Measurements from ENCODE around the gene SVBP. TPM values are rescaled to one million over a fixed set of nuclear protein-coding genes. Genes with fewer than 3 reads are reported as not detected.
"Not testable (repeated sequence)": the region's sequence is repeated elsewhere in the genome, so short reads cannot be mapped to it uniquely, and the experiment has no call there.

The SVBP gene, protein sequence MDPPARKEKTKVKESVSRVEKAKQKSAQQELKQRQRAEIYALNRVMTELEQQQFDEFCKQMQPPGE
- total RNA-seq (10 to 100 TPM; 20.4 to 23.5 TPM), polyA plus RNA-seq (10 to 100 TPM; 38.6 to 48.0 TPM)

- no peaks in the 10 kb centered on the region for H3K27me3 ChIP-seq (ENCODE audit: insufficient read depth, low read length)
- H3K4me1 ChIP-seq (ENCODE audit: insufficient read depth, low read length), result peaks cover 17% of the 10 kb centered on the region
- H3K4me1 Mint-ChIP-seq, result peaks cover 19 to 32% (median 27%) of the 10 kb centered on the region in 4 donors
- POLR2A ChIA-PET (ENCODE audit: partially characterized antibody), result interaction anchor here (0.7 to 4.3 kb wide), 16 partner anchors 9 to 355 kb away, joined by 3 to 66 read pairs (median 4); partner anchors contain the start of genes C1orf50, CFAP57, EBNA1BP2 and P3H1
- peak within 1 kb of the TSS; percentile 87 for H3K27ac ChIP-seq (ENCODE audit: low read depth, low read length)
- H3K27ac Mint-ChIP-seq, result peak within 1 kb of the TSS; percentile 86 to 96 (median 94)
- intact Hi-C loops (cut with micrococcal nuclease), result loop anchor here (1.0 to 10.0 kb wide), 7 partner anchors 29 to 482 kb away; partner anchors contain the start of genes C1orf50, CFAP57, EBNA1BP2 and FOXJ3
- no peaks in the 10 kb centered on the region for H3K9me3 Mint-ChIP-seq
- peak; percentile 88 to 97 (median 92) for DNase-seq
- no peaks in the 10 kb centered on the region for H3K9me3 ChIP-seq (ENCODE audit: control insufficient read depth in 1 of 2, low read length in 2 of 2)
- H3K36me3 ChIP-seq (ENCODE audit: insufficient read depth, low read length), result no peaks in the 10 kb centered on the region
- CTCF ChIA-PET (ENCODE audit: partially characterized antibody), result interaction anchor here (0.9 to 2.6 kb wide), 4 partner anchors 29 to 50 kb away, joined by 3 to 18 read pairs (median 6); partner anchors contain the start of genes C1orf50, P3H1 and ZNF691
- no peaks in the 10 kb centered on the region for H3K27me3 Mint-ChIP-seq
- peaks cover 3 to 13% of the 10 kb centered on the region in 2 donors for H3K36me3 Mint-ChIP-seq
- H3K4me3 ChIP-seq (ENCODE audit: low read length in 2 of 2), result peak within 1 kb of the TSS; percentile 43 to 74
- H3K4me3 Mint-ChIP-seq, result peak within 1 kb of the TSS; percentile 82 to 93 (median 86)
These were observed at the start of gene SVBP, which contains the start of gene ERMAP for GRCh38 chr1:42816585-42817439. SVBP (minus strand) TSS chr1:42817397; CDS start chr1:42816544, 853 bp downstream. ERMAP (plus strand) TSS chr1:42817122; CDS start chr1:42830449, 13,327 bp downstream.

DNA sequence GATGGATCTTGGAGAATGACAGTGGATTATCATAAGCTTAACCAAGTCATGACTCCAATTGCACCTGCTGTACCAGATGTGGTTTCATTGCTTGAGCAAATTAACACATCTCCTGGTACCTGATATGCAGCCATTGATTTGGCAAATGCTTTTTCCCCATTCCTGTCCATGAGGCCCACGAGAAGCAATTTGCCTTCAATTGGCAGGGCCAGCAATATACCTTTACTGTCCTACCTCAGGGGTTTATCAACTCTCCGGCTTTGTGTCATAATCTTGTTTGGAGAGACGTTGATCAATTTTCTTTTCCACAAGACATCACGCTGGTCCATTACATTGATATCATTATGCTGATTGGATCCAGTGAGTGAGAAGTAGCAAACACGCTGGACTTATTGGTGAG lies 49.4 kb upstream of the SVBP start:
- intact Hi-C loops (cut with micrococcal nuclease), result no loop called here
- CTCF ChIA-PET (ENCODE audit: partially characterized antibody), result no interaction called here
- peaks cover 0 to 2% (median 0%) of the 10 kb centered on the region in 4 donors for H3K4me1 Mint-ChIP-seq

DNA sequence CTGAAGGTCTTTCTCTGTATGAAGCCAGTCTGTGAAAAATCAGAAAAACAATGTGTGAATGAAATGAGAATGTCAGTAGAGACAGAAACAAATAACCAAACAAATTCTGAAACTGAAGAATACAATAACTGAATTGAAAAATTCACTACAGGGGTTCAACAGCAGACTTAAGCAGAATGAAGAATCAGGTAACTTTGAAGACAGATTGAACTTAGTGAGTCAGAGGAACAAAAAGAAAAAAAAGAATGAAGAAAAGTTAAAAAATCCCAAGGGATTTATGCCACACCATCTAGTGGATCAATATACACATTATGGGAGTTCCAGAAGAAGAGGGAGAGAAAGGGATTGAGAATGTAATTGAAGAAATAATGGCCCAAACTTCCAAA lies 43.8 kb upstream of the SVBP start:
- Mint-ChIP-seq H3K4me3 (no peak overlapping the region), H3K27me3 (peaks cover 21 to 24% of the 10 kb centered on the region in 2 donors), H3K36me3 (peaks cover 1 to 19% of the 10 kb centered on the region in 2 donors), H3K9me3 (peaks cover 4 to 33% (median 21%) of the 10 kb centered on the region in 8 donors), H3K27ac (no peak overlapping the region), H3K4me1 (no peaks in the 10 kb centered on the region)
- DNase-seq, result no peak
- ChIA-PET POLR2A (ENCODE audit: partially characterized antibody) (no interaction called here), CTCF (ENCODE audit: partially characterized antibody) (no interaction called here)
- Histone ChIP-seq H3K4me3 (ENCODE audit: low read length in 2 of 2) (no peak overlapping the region), H3K4me1 (ENCODE audit: insufficient read depth, low read length) (no peaks in the 10 kb centered on the region), H3K36me3 (ENCODE audit: insufficient read depth, low read length) (no peaks in the 10 kb centered on the region), H3K9me3 (ENCODE audit: control insufficient read depth in 1 of 2, low read length in 2 of 2) (no peaks in the 10 kb centered on the region), H3K27me3 (ENCODE audit: insufficient read depth, low read length) (peaks cover 7% of the 10 kb centered on the region), H3K27ac (ENCODE audit: low read depth, low read length) (no peak overlapping the region)
- intact Hi-C loops (cut with micrococcal nuclease), result no loop called here

More for the DNA sequence above, 49.4 kb upstream of the SVBP start:
- no peak overlapping the region for H3K4me3 Mint-ChIP-seq
- no peak overlapping the region for H3K27ac Mint-ChIP-seq
- H3K9me3 ChIP-seq (ENCODE audit: control insufficient read depth in 1 of 2, low read length in 2 of 2), result no peaks in the 10 kb centered on the region
- H3K27me3 ChIP-seq (ENCODE audit: insufficient read depth, low read length), result no peaks in the 10 kb centered on the region
- no peaks in the 10 kb centered on the region for H3K4me1 ChIP-seq (ENCODE audit: insufficient read depth, low read length)
- no peaks in the 10 kb centered on the region for H3K36me3 ChIP-seq (ENCODE audit: insufficient read depth, low read length)
- no peak overlapping the region for H3K27ac ChIP-seq (ENCODE audit: low read depth, low read length)
- H3K9me3 Mint-ChIP-seq, result peaks cover 0 to 5% (median 4%) of the 10 kb centered on the region in 8 donors
- no peaks in the 10 kb centered on the region for H3K36me3 Mint-ChIP-seq
- peaks cover 4 to 5% of the 10 kb centered on the region in 2 donors for H3K27me3 Mint-ChIP-seq
- POLR2A ChIA-PET (ENCODE audit: partially characterized antibody), result no interaction called here
- no peak for DNase-seq
- H3K4me3 ChIP-seq (ENCODE audit: low read length in 2 of 2), result no peak overlapping the region

GRCh38 chr1:42860339-42861013 lies 43.3 kb upstream of the SVBP start:
- Histone ChIP-seq H3K4me1 (ENCODE audit: insufficient read depth, low read length) (no peaks in the 10 kb centered on the region), H3K27me3 (ENCODE audit: insufficient read depth, low read length) (peaks cover 7% of the 10 kb centered on the region), H3K27ac (ENCODE audit: low read depth, low read length) (no peak overlapping the region), H3K9me3 (ENCODE audit: control insufficient read depth in 1 of 2, low read length in 2 of 2) (no peaks in the 10 kb centered on the region), H3K36me3 (ENCODE audit: insufficient read depth, low read length) (no peaks in the 10 kb centered on the region), H3K4me3 (ENCODE audit: low read length in 2 of 2) (no peak overlapping the region)
- DNase-seq, result no peak
- Mint-ChIP-seq H3K36me3 (peaks cover 1 to 19% of the 10 kb centered on the region in 2 donors), H3K4me3 (no peak overlapping the region), H3K27me3 (peaks cover 21 to 24% of the 10 kb centered on the region in 2 donors), H3K27ac (no peak overlapping the region), H3K4me1 (no peaks in the 10 kb centered on the region), H3K9me3 (peaks cover 4 to 33% (median 21%) of the 10 kb centered on the region in 8 donors)
- intact Hi-C loops (cut with micrococcal nuclease), result no loop called here
- POLR2A ChIA-PET (ENCODE audit: partially characterized antibody), result no interaction called here
- CTCF ChIA-PET (ENCODE audit: partially characterized antibody), result no interaction called here

GRCh38 chr1:42859366-42859765 lies 42.2 kb upstream of the SVBP start:
- H3K4me3 Mint-ChIP-seq; H3K4me1 ChIP-seq (ENCODE audit: insufficient read depth, low read length); intact Hi-C loops (cut with micrococcal nuclease); CTCF ChIA-PET (ENCODE audit: partially characterized antibody); H3K27me3 ChIP-seq (ENCODE audit: insufficient read depth, low read length); H3K36me3 ChIP-seq (ENCODE audit: insufficient read depth, low read length); H3K4me1 Mint-ChIP-seq; POLR2A ChIA-PET (ENCODE audit: partially characterized antibody); H3K27ac ChIP-seq (ENCODE audit: low read depth, low read length); DNase-seq; H3K4me3 ChIP-seq (ENCODE audit: low read length in 2 of 2); H3K27ac Mint-ChIP-seq; H3K9me3 ChIP-seq (ENCODE audit: control insufficient read depth in 1 of 2, low read length in 2 of 2): not testable (repeated sequence)
- Mint-ChIP-seq H3K27me3 (peaks cover 21 to 24% of the 10 kb centered on the region in 2 donors), H3K9me3 (peaks cover 4 to 33% (median 21%) of the 10 kb centered on the region in 8 donors), H3K36me3 (peaks cover 1 to 19% of the 10 kb centered on the region in 2 donors)

DNA sequence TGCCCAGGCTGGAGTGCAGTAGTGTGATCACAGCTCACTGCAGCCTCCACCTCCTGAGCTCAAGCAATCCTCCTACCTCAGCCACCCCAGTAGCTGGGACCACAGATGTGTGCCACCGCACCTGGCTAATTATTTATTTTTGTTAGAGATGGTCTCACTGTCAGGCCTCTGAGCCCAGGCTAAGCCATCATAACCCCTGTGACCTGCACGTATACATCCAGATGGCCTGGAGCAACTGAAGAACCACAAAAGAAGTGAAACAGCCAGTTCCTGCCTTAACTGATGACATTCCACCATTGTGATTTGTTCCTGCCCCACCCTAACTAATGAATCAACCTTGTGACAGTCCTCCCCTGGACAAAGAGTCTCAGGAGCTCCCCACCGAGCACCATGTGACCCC lies 39.4 kb upstream of the SVBP start:
- CTCF ChIA-PET (ENCODE audit: partially characterized antibody), result interaction anchor here (0.7 kb wide), 1 partner anchor 10 kb away, joined by 3 read pairs; no protein-coding TSS in a partner anchor
- H3K4me3 ChIP-seq (ENCODE audit: low read length in 2 of 2); H3K4me1 ChIP-seq (ENCODE audit: insufficient read depth, low read length); H3K36me3 ChIP-seq (ENCODE audit: insufficient read depth, low read length); intact Hi-C loops (cut with micrococcal nuclease); POLR2A ChIA-PET (ENCODE audit: partially characterized antibody); DNase-seq; H3K27ac Mint-ChIP-seq; H3K4me1 Mint-ChIP-seq; H3K9me3 ChIP-seq (ENCODE audit: control insufficient read depth in 1 of 2, low read length in 2 of 2); H3K27me3 ChIP-seq (ENCODE audit: insufficient read depth, low read length); H3K27ac ChIP-seq (ENCODE audit: low read depth, low read length): not testable (repeated sequence)
- H3K27me3 Mint-ChIP-seq, result peaks cover 19 to 20% of the 10 kb centered on the region in 2 donors
- peaks cover 4 to 33% (median 16%) of the 10 kb centered on the region in 8 donors for H3K9me3 Mint-ChIP-seq
- peak overlapping the region in 1 of 8 donors; percentile 55 for H3K4me3 Mint-ChIP-seq
- H3K36me3 Mint-ChIP-seq, result peaks cover 11 to 28% of the 10 kb centered on the region in 2 donors
